Peyer's patch (tissue), 4 donors: Measurements from ENCODE around the gene NANOGP8.

Experiments
- CTCF ChIP-seq, 6 experiments: fragments of 450-650 bp in 4 of 6; fragments of 200-600 bp in 2 of 6; sonication (generic) in 1 of 6; IDR thresholded peaks; one replicate each; pipeline ENCODE4 v1.5.1; 2017 to 2019; ENCODE audit warnings: antibody characterized with exemption in 6 of 6, mild to moderate bottlenecking in 3 of 6, moderate library complexity in 1 of 6
- POLR2A ChIP-seq, 2 donors: fragments of 450-650 bp; IDR thresholded peaks; one replicate each; pipeline ENCODE4 v1.5.1; 2017; ENCODE audit warnings: antibody characterized with exemption in 2 of 2, mild to moderate bottlenecking in 2 of 2, moderate library complexity in 2 of 2

- TF ChIP-seq CTCF (IDR thresholded peaks at IDR 0.05) (no peak), POLR2A (IDR thresholded peaks at IDR 0.05) (no peak)
Measured at GRCh38 chr15:35058534-35059054, 26.5 kb downstream of the NANOGP8 start.
